ENCODE measurements around the gene COL17A1. TPM values are rescaled to one million over a fixed set of nuclear protein-coding genes. Genes with fewer than 3 reads are reported as not detected.

The COL17A1 gene
- polyA plus RNA-seq (2013, experiment 1 of 2; ENCODE audit: insufficient read length) = 0.05 TPM
- 0.14 TPM for polyA plus RNA-seq (2013, experiment 2 of 2; ENCODE audit: insufficient read length)

- DNase-seq = no peak
These were observed at the start of gene COL17A1 for GRCh38 chr10:104085801-104086400. Gene COL17A1 (minus strand): TSS chr10:104085880. CDS start chr10:104080673, 5,207 bp downstream.

GRCh38 chr10:104130041-104130440 lies 44.4 kb upstream of the COL17A1 start:
- DNase-seq = no peak

- DNase-seq = no peak
These were observed 42.5 kb upstream of the COL17A1 start for GRCh38 chr10:104128214-104128613.

GRCh38 chr10:104127411-104127810 lies 41.7 kb upstream of the COL17A1 start:
- DNase-seq = no peak

- DNase-seq = no peak
These were observed 37.7 kb upstream of the COL17A1 start for GRCh38 chr10:104123397-104123796.

- DNase-seq = no peak
These were observed 36.8 kb upstream of the COL17A1 start for GRCh38 chr10:104122225-104123107.

GRCh38 chr10:104121485-104122224 lies 36.0 kb upstream of the COL17A1 start, which contains the start of gene SFR1:
Gene SFR1 (plus strand): TSS chr10:104122171. CDS start chr10:104122184, 13 bp downstream.
- DNase-seq = peak; percentile 99

- DNase-seq = peak; percentile 94
These were observed 35.3 kb upstream of the COL17A1 start for GRCh38 chr10:104120903-104121484.

GRCh38 chr10:104120512-104120902 lies 34.8 kb upstream of the COL17A1 start:
- no peak for DNase-seq

- DNase-seq = no peak
These were observed 34.3 kb upstream of the COL17A1 start for GRCh38 chr10:104119996-104120395.

- peak; percentile 26 for DNase-seq
These were observed 32.2 kb upstream of the COL17A1 start for GRCh38 chr10:104117839-104118323.

- DNase-seq = no peak
These were observed 27.8 kb upstream of the COL17A1 start for GRCh38 chr10:104113376-104113956.

GRCh38 chr10:104109908-104110662 lies 24.4 kb upstream of the COL17A1 start:
- DNase-seq = peak; percentile 95

GRCh38 chr10:104104926-104105325 lies 19.2 kb upstream of the COL17A1 start:
- DNase-seq = no peak

GRCh38 chr10:104104418-104104817 lies 18.7 kb upstream of the COL17A1 start:
- DNase-seq = no peak

GRCh38 chr10:104103956-104104355 lies 18.3 kb upstream of the COL17A1 start:
- no peak for DNase-seq

- no peak for DNase-seq
These were observed 16.2 kb upstream of the COL17A1 start for GRCh38 chr10:104101902-104102301.

- no peak for DNase-seq
These were observed 15.1 kb upstream of the COL17A1 start for GRCh38 chr10:104100795-104101194.

- DNase-seq = no peak
These were observed 14.3 kb upstream of the COL17A1 start for GRCh38 chr10:104099941-104100340.

GRCh38 chr10:104099269-104099668 lies 13.6 kb upstream of the COL17A1 start:
- DNase-seq = peak; percentile 32

GRCh38 chr10:104098358-104098925 lies 12.8 kb upstream of the COL17A1 start:
- peak; percentile 61 for DNase-seq

All from fibroblast of skin of abdomen (primary cell).